Sigmoid colon (tissue), 3 donors: ENCODE results near the gene BDKRB1.

ENCODE experiments used
- CTCF ChIP-seq, 4 experiments: fragments of 450-650 bp in 3 of 4; fragments of 200-600 bp in 1 of 4; IDR thresholded peaks; one replicate each; pipeline ENCODE4 v1.5.1; 2016 to 2019; ENCODE audit warnings: antibody characterized with exemption in 4 of 4, mild to moderate bottlenecking in 3 of 4, moderate library complexity in 2 of 4
- POLR2A ChIP-seq, 2 donors: fragments of 450-650 bp; IDR thresholded peaks; one replicate each; pipeline ENCODE4 v1.6.1; 2016; ENCODE audit warnings: antibody characterized with exemption in 2 of 2, mild to moderate bottlenecking in 2 of 2, moderate library complexity in 2 of 2

- no peak for TF ChIP-seq CTCF (IDR thresholded peaks at IDR 0.05)
- no peak for TF ChIP-seq POLR2A (IDR thresholded peaks at IDR 0.05)
These were observed 48.0 kb downstream of the BDKRB1 start for GRCh38 chr14:96303981-96304380.
